GM21737 (cell line): ENCODE measurements around the gene SDR9C7.
"Not testable (repeated sequence)": the region's sequence is repeated elsewhere in the genome, so short reads cannot be mapped to it uniquely, and the experiment has no call there.

Experiments used
- ATAC-seq: cut with Tn5 transposase; IDR thresholded peaks from one replicate; pipeline ENCODE4 v1.9.1; 2021; ENCODE audit warnings: mild to moderate bottlenecking, moderate library complexity; ENCODE audit not compliant: unreplicated experiment

The SDR9C7 gene

GRCh38 chr12:56918139-56918538 is 16.1 kb downstream of the SDR9C7 start:
- ATAC-seq = not testable (repeated sequence)

- no peak for ATAC-seq
Observed at GRCh38 chr12:56916996-56917333, 17.2 kb downstream of the SDR9C7 start.

- no peak for ATAC-seq
Observed at GRCh38 chr12:56916296-56916995, 17.8 kb downstream of the SDR9C7 start.

- ATAC-seq = no peak
Observed at GRCh38 chr12:56914724-56915123, 19.5 kb downstream of the SDR9C7 start.

- ATAC-seq = no peak
Observed at GRCh38 chr12:56914256-56914655, 20.0 kb downstream of the SDR9C7 start.

- not testable (repeated sequence) for ATAC-seq
Observed at GRCh38 chr12:56909403-56909802, 24.8 kb downstream of the SDR9C7 start.

GRCh38 chr12:56908136-56908535 is 26.1 kb downstream of the SDR9C7 start:
- no peak for ATAC-seq

- ATAC-seq = no peak
Observed at GRCh38 chr12:56905852-56906251, 28.4 kb downstream of the SDR9C7 start.

GRCh38 chr12:56903374-56903773 is 30.8 kb downstream of the SDR9C7 start:
- no peak for ATAC-seq

GRCh38 chr12:56901313-56901712 is 32.9 kb downstream of the SDR9C7 start:
- ATAC-seq = not testable (repeated sequence)

GRCh38 chr12:56900583-56900982 is 33.6 kb downstream of the SDR9C7 start:
- ATAC-seq = no peak

GRCh38 chr12:56898938-56899337 is 35.3 kb downstream of the SDR9C7 start:
- ATAC-seq = no peak

GRCh38 chr12:56897844-56898361 is 36.3 kb downstream of the SDR9C7 start:
- no peak for ATAC-seq

GRCh38 chr12:56896082-56896481 is 38.1 kb downstream of the SDR9C7 start:
- ATAC-seq = no peak

- no peak for ATAC-seq
Observed at GRCh38 chr12:56894698-56895368, 39.4 kb downstream of the SDR9C7 start.

- ATAC-seq = not testable (repeated sequence)
Observed at GRCh38 chr12:56891885-56892284, 42.3 kb downstream of the SDR9C7 start.

GRCh38 chr12:56886319-56886718 is 47.9 kb downstream of the SDR9C7 start:
- no peak for ATAC-seq

- no peak for ATAC-seq
Observed at GRCh38 chr12:56885316-56885715, 48.9 kb downstream of the SDR9C7 start.

GRCh38 chr12:56884421-56884820 is 49.8 kb downstream of the SDR9C7 start:
- no peak for ATAC-seq

GRCh38 chr12:56882407-56882806 is 51.8 kb downstream of the SDR9C7 start:
- not testable (repeated sequence) for ATAC-seq

- no peak for ATAC-seq
Observed at GRCh38 chr12:56880125-56880992, 53.8 kb downstream of the SDR9C7 start.
